H1 (cell line): ENCODE data around the gene PHRF1. TPM values are rescaled to one million over a fixed set of nuclear protein-coding genes. Genes with fewer than 3 reads are reported as not detected.

Experiments used
- CTCF ChIA-PET: fragments of 300-600 bp; sonication (Branson Sonifier 250); formaldehyde crosslinking; loops from one replicate; lab custom pipeline; 2021; ENCODE audit not compliant: partially characterized antibody; lab: Charles Lee
- POLR2A ChIA-PET: fragments of 300-600 bp; sonication (Branson Sonifier 250); formaldehyde crosslinking; loops from one replicate; lab custom pipeline; 2021; ENCODE audit warnings: inconsistent platforms; ENCODE audit not compliant: partially characterized antibody; lab: Charles Lee
- DNase-seq, 2 experiments: peaks; one replicate each; pipeline versions ENCODE4 v3.0.0 to v3.0.0-alpha.2; 2010 to 2022; ENCODE audit warnings: low spot score in 2 of 2, low read depth in 1 of 2, mixed read lengths in 1 of 2
- FAIRE-seq: peaks from 2 replicates; lab custom pipeline; 2011; peaks lifted over from hg19 to GRCh38; lab: Jason Lieb, UNC
- H2AFZ ChIP-seq: 2 replicates; pipeline ENCODE4 v1.8.1; 2012; ENCODE audit warnings: low read length, inconsistent platforms
- H2AK5ac ChIP-seq: 2 replicates; pipeline ENCODE4 v1.6.1; 2013; ENCODE audit warnings: low read depth, low read length
- H2BK120ac ChIP-seq: replicated peaks from 2 replicates; pipeline ENCODE3; 2013; ENCODE audit warnings: low read depth, low read length, inconsistent platforms
- H2BK12ac ChIP-seq: 2 replicates; pipeline ENCODE4 v1.6.1; 2013; ENCODE audit warnings: low read depth, low read length
- H2BK15ac ChIP-seq: 2 replicates; pipeline ENCODE4 v1.6.1; 2013; ENCODE audit warnings: low read length
- H2BK20ac ChIP-seq: 2 replicates; pipeline ENCODE4 v1.6.1; 2013; ENCODE audit warnings: low read length
- H2BK5ac ChIP-seq: 2 replicates; pipeline ENCODE4 v1.6.1; 2013; ENCODE audit warnings: low read depth, low read length
- H3K14ac ChIP-seq: 2 replicates; pipeline ENCODE4 v1.6.1; 2013; ENCODE audit warnings: inconsistent platforms; ENCODE audit not compliant: insufficient read length
- H3K18ac ChIP-seq: 2 replicates; pipeline ENCODE4 v1.6.1; 2013; ENCODE audit warnings: low read length; ENCODE audit errors: extremely low read depth
- H3K23ac ChIP-seq: 2 replicates; pipeline ENCODE4 v1.6.1; 2013; ENCODE audit warnings: inconsistent platforms; ENCODE audit not compliant: insufficient read length
- H3K23me2 ChIP-seq: 2 replicates; pipeline ENCODE4 v1.6.1; 2013; ENCODE audit warnings: low read depth, low read length
- H3K27ac ChIP-seq: 2 replicates; pipeline ENCODE4 v1.6.1; 2011; ENCODE audit warnings: low read depth, low read length, inconsistent platforms
- H3K27me3 ChIP-seq, 4 experiments: replicated peaks in 1 of 4; 1 replicate in 1 of 4; 2 replicates in 3 of 4; pipeline versions ENCODE4 v1.6.1 to v1.8.1; 2011 to 2013; ENCODE audit warnings: low read length in 3 of 4, mild to moderate bottlenecking in 3 of 4, inconsistent platforms in 2 of 4, mixed read lengths in 2 of 4, moderate library complexity in 1 of 4; ENCODE audit not compliant: control insufficient read depth in 3 of 4, insufficient read depth in 3 of 4; ENCODE audit errors: extremely low read depth in 1 of 4
- H3K36me3 ChIP-seq, 4 experiments: 2 replicates each; pipeline versions ENCODE4 v1.6.1 to v1.8.1; 2011 to 2013; ENCODE audit warnings: mild to moderate bottlenecking in 4 of 4, low read length in 3 of 4, moderate library complexity in 2 of 4, control low read depth in 1 of 4, inconsistent platforms in 1 of 4; ENCODE audit not compliant: insufficient read depth in 4 of 4, control insufficient read depth in 2 of 4
- H3K4ac ChIP-seq: replicated peaks from 2 replicates; pipeline ENCODE3; 2013; ENCODE audit warnings: low read length, low read depth, mixed read lengths, inconsistent platforms; ENCODE audit not compliant: insufficient read length
- H3K4me1 ChIP-seq, 4 experiments: replicated peaks in 1 of 4; 1 replicate in 1 of 4; 2 replicates in 3 of 4; pipeline versions ENCODE4 v1.6.1 to v1.8.1; 2011 to 2013; ENCODE audit warnings: low read length in 3 of 4, inconsistent platforms in 2 of 4, mixed read lengths in 1 of 4; ENCODE audit not compliant: insufficient read depth in 4 of 4, control insufficient read depth in 3 of 4
- H3K4me2 ChIP-seq, 2 experiments: 2 replicates each; pipeline versions ENCODE4 v1.6.1 to v1.8.1; 2011 to 2013; ENCODE audit warnings: low read depth in 2 of 2, low read length in 2 of 2, control low read depth in 1 of 2, inconsistent platforms in 1 of 2, mild to moderate bottlenecking in 1 of 2; ENCODE audit not compliant: insufficient read depth in 1 of 2
- H3K4me3 ChIP-seq, 4 experiments: fragments of 200-600, 300-600 bp in 1 of 4; sonication (generic), shearing (Covaris generic), sonication (Bioruptor Twin) in 1 of 4; 2 replicates each; pipeline versions ENCODE4 v1.5.1 to v1.8.1; 2011 to 2016; ENCODE audit warnings: low read length in 4 of 4, low read depth in 3 of 4, control low read depth in 2 of 4, inconsistent platforms in 2 of 4, mild to moderate bottlenecking in 2 of 4, mixed read lengths in 1 of 4, moderate library complexity in 1 of 4; ENCODE audit not compliant: insufficient read depth in 2 of 4; ENCODE audit errors: extremely low read depth in 1 of 4
- H3K56ac ChIP-seq: replicated peaks from 2 replicates; pipeline ENCODE3; 2013; ENCODE audit warnings: low read depth, mild to moderate bottlenecking, mixed read lengths, low read length, inconsistent platforms; ENCODE audit not compliant: insufficient read length
- H3K79me1 ChIP-seq: 2 replicates; pipeline ENCODE4 v1.6.1; 2013; ENCODE audit warnings: low read depth, low read length, control low read depth
- H3K79me2 ChIP-seq, 2 experiments: 2 replicates each; pipeline versions ENCODE4 v1.6.1 to v1.8.1; 2012 to 2013; ENCODE audit warnings: low read length in 2 of 2, mild to moderate bottlenecking in 2 of 2, inconsistent platforms in 1 of 2; ENCODE audit not compliant: insufficient read depth in 2 of 2, control insufficient read depth in 1 of 2
- H3K9ac ChIP-seq, 4 experiments: replicated peaks in 1 of 4; 1 replicate in 1 of 4; 2 replicates in 3 of 4; pipeline versions ENCODE4 v1.6.1 to v1.8.1; 2011 to 2013; ENCODE audit warnings: low read depth in 3 of 4, low read length in 3 of 4, control low read depth in 2 of 4, mild to moderate bottlenecking in 2 of 4, moderate library complexity in 2 of 4, inconsistent platforms in 1 of 4; ENCODE audit errors: extremely low read depth in 1 of 4
- H3K9me3 ChIP-seq, 2 experiments: 2 replicates each; pipeline versions ENCODE4 v1.6.1 to v1.8.1; 2012 to 2013; ENCODE audit warnings: mild to moderate bottlenecking in 2 of 2, moderate library complexity in 2 of 2, control low read depth in 1 of 2, inconsistent platforms in 1 of 2, low read depth in 1 of 2, low read length in 1 of 2, mixed read lengths in 1 of 2; ENCODE audit not compliant: insufficient read depth in 2 of 2
- H4K20me1 ChIP-seq, 2 experiments: replicated peaks in 1 of 2; 2 replicates each; pipeline versions ENCODE3 to v1.8.1; 2011 to 2013; ENCODE audit warnings: inconsistent platforms in 2 of 2, low read length in 2 of 2, mild to moderate bottlenecking in 1 of 2; ENCODE audit not compliant: insufficient read depth in 2 of 2, control insufficient read depth in 1 of 2
- H4K5ac ChIP-seq: 2 replicates; pipeline ENCODE4 v1.6.1; 2013; ENCODE audit warnings: low read length, low read depth, mixed read lengths, inconsistent platforms; ENCODE audit not compliant: insufficient read length
- H4K8ac ChIP-seq: 2 replicates; pipeline ENCODE4 v1.8.0; 2013; ENCODE audit warnings: mild to moderate bottlenecking, moderate library complexity, low read length, inconsistent platforms; ENCODE audit not compliant: insufficient read depth; ENCODE audit errors: extremely low read depth
- H4K91ac ChIP-seq: replicated peaks from 2 replicates; pipeline ENCODE3; 2013; ENCODE audit warnings: low read length, mixed read lengths, inconsistent platforms; ENCODE audit not compliant: insufficient read length
- BACH1 ChIP-seq: IDR thresholded peaks from 2 replicates; pipeline ENCODE4 v1.6.1; 2012; ENCODE audit warnings: low read length, improper control_type of control experiment
- BCL11A ChIP-seq, 2 experiments: IDR thresholded peaks; one replicate each; pipeline ENCODE4 v1.6.1; 2011; ENCODE audit warnings: low read depth in 2 of 2, low read length in 2 of 2, mild to moderate bottlenecking in 2 of 2
- CHD1 ChIP-seq: IDR thresholded peaks from 2 replicates; pipeline ENCODE4 v1.6.1; 2012; ENCODE audit warnings: low read depth, low read length, improper control_type of control experiment
- CHD2 ChIP-seq: IDR thresholded peaks from 2 replicates; pipeline ENCODE4 v1.6.1; 2012; ENCODE audit warnings: low read length, improper control_type of control experiment
- JUN ChIP-seq: IDR thresholded peaks from 2 replicates; pipeline ENCODE4 v1.6.1; 2011; ENCODE audit warnings: low read depth, mild to moderate bottlenecking, improper control_type of control experiment, low read length
- KDM4A ChIP-seq: IDR thresholded peaks from one replicate; pipeline ENCODE4 v1.7.1; 2012; ENCODE audit warnings: low read depth, mild to moderate bottlenecking, moderate library complexity, low read length, inconsistent platforms; ENCODE audit not compliant: severe bottlenecking
- SP1 ChIP-seq: IDR thresholded peaks from 2 replicates; pipeline ENCODE4 v1.6.1; 2011; ENCODE audit warnings: low read depth, low read length
- SP4 ChIP-seq: IDR thresholded peaks from 2 replicates; pipeline ENCODE4 v1.6.1; 2012; ENCODE audit warnings: low read length, inconsistent platforms
- TAF7 ChIP-seq: optimal IDR thresholded peaks from 2 replicates; pipeline ENCODE3; 2011; ENCODE audit warnings: low read depth, mild to moderate bottlenecking, inconsistent platforms, low read length, moderate library complexity, borderline replicate concordance
- TBP ChIP-seq: IDR thresholded peaks from 2 replicates; pipeline ENCODE4 v1.6.1; 2011; ENCODE audit warnings: low read depth, low read length, improper control_type of control experiment
- USF2 ChIP-seq: IDR thresholded peaks from 2 replicates; pipeline ENCODE4 v1.6.1; 2011; ENCODE audit warnings: low read length, improper control_type of control experiment
- WGBS, 2 experiments: shearing (Covaris generic) in 1 of 2; methylation state at CpG; one replicate each; pipeline versions ENCODE4 v1.1.6 to v1.1.7; 2013 to 2015; ENCODE audit warnings: low lambda C conversion rate in 2 of 2, mixed read lengths in 2 of 2, inconsistent platforms in 1 of 2, low coverage in 1 of 2, missing lambda C conversion rate in 1 of 2; ENCODE audit not compliant: insufficient replicate concordance in 2 of 2, insufficient coverage in 1 of 2, insufficient read length in 1 of 2; ENCODE audit errors: extremely low coverage in 1 of 2, missing lambda C conversion rate in 1 of 2; 5-methylcytosine and 5-hydroxymethylcytosine counted together
- polyA plus RNA-seq, 7 experiments: library from polyadenylated mRNA; depleted of rRNA in 3 of 7; stranded (reverse) in 5 of 7; unstranded in 2 of 7; fragments of >200 nt in 5 of 7; fragments of 200-250 nt in 2 of 7; gene quantifications; 1 replicate in 5 of 7; 2 replicates in 1 of 7; 4 replicates in 1 of 7; pipeline versions ENCODE4 v1.2.1 to v1.2.3, GENCODE V29; 2011 to 2013; ENCODE audit warnings: missing spikeins in 2 of 7, mixed read lengths in 2 of 7
- total RNA-seq: library from RNA; stranded (reverse); fragmentation: NEBNext Ultra II Directional; extraction: Animal tissue kit (Norgen Biotek cat#: 25700); gene quantifications from 2 replicates; pipeline ENCODE4 v1.2.1, GENCODE V29; 2021

Gene PHRF1
- total and polyA plus RNA-seq, 2 of the 8 experiments (the other 6 are each of a cell fraction or from before 2014, with no cell fraction given) = 13.4 to 37.3 TPM

DNA sequence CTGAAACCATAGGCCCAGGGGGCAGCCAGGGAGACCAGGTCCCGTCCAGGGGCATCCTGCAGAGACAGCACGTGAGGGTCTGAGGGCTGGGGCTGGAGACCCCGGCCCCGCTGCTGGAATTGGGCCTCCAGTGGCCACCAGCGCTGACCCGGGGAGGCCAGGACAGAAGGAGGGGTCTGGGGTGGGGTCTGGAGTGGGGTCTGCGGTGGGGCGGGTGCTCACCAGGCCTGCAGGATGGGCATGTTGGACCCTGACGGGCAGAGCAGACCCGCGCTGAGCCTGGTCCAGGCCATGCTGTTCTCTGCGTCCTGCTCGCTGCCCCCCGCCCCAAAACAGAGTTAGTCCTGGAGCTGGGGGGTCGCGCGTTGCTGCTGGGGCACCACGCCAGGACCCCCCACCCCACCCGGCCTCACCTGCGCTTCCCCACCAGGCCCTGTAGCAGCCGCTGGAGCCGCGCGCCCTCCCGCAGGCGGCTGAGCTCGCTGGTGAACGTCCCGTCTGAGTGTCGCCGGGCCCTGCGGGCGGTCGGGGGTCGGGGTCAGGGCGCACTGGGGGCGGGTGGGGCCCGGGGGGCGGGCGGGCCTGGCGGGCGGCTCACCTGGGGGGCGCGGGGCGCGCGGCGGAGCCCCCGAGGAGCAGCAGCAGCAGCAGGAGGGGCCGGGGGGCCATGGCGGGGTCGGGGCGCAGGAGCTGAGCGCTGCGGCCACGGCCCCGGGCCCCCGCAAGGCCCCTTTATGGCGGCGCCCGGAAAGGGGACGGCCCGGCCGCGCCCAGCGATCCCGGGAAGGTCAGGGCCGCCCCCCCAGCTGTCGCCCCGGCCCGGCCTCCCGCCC lies 50.4 kb downstream of the PHRF1 start, which contains the start of gene SCT:
Gene SCT, minus strand, starts transcription at position 707 of the 833 bp plus-strand sequence. Its CDS starts 38 bp downstream, at position 669.
- Histone ChIP-seq H3K14ac (no peak within 1 kb of the TSS), H2AK5ac (no peak within 1 kb of the TSS), H3K79me1 (no peaks in the 10 kb centered on the region), H4K5ac (no peak within 1 kb of the TSS), H3K36me3 (no peaks in the 10 kb centered on the region), H3K27me3 (peaks cover 3 to 14% (median 10%) of the 10 kb centered on the region in 4 experiments; a peak in 6 of 7 replicates), H2BK12ac (no peak within 1 kb of the TSS), H3K4me3 (peak within 1 kb of the TSS in 3 of 4 experiments; percentile 5 to 57 (median 17); a peak in 4 of 8 replicates), H4K8ac (no peak within 1 kb of the TSS; the same call in 1 of the 2 replicates), H3K9ac (no peak within 1 kb of the TSS), H3K23me2 (no peaks in the 10 kb centered on the region; the same call in 1 of the 2 replicates), H3K23ac (no peak within 1 kb of the TSS), H3K9me3 (no peaks in the 10 kb centered on the region), H3K4ac (no peak within 1 kb of the TSS), H2BK15ac (no peak within 1 kb of the TSS), H3K56ac (no peak within 1 kb of the TSS), H2BK120ac (no peak within 1 kb of the TSS), H4K91ac (no peak within 1 kb of the TSS), H3K27ac (no peak within 1 kb of the TSS), H3K4me1 (peaks cover 0 to 6% (median under 1%) of the 10 kb centered on the region in 4 experiments; a peak in 2 of 7 replicates), H3K4me2 (peak within 1 kb of the TSS; percentile 39 to 71; a peak in 3 of 4 replicates), H4K20me1 (peaks cover 0 to 7% of the 10 kb centered on the region in 2 experiments), H2BK20ac (no peak within 1 kb of the TSS), H3K18ac (no peak within 1 kb of the TSS; the same call in 1 of the 2 replicates), H3K79me2 (no peaks in the 10 kb centered on the region), H2AFZ (no peak within 1 kb of the TSS), H2BK5ac (no peak within 1 kb of the TSS)
- POLR2A ChIA-PET = interaction anchor here (0.8 to 2.5 kb wide), 8 partner anchors 9 to 233 kb away, joined by 3 to 8 read pairs (median 6); partner anchors contain the start of genes DRD4, IRF7 and LRRC56
- WGBS, 2 experiments = 18% methylated on average over 13 of the region's 72 CpGs; no CpG with 5 or more reads in 1 of the 2 experiments
- FAIRE-seq (no peak), DNase-seq (no peak)
- CTCF ChIA-PET = interaction anchor here (0.8 to 1.5 kb wide), 3 partner anchors 29 to 36 kb away, joined by 3 read pairs; no protein-coding TSS in a partner anchor
- TF ChIP-seq SP4 (no peak), KDM4A (no peak), TBP (no peak), CHD1 (no peak), BACH1 (no peak), JUN (no peak), SP1 (no peak), USF2 (no peak), BCL11A (IDR thresholded peaks at IDR 0.05; ENCODE audit: low read depth in 2 of 2, low read length in 2 of 2) (no peak), TAF7 (no peak), CHD2 (no peak)
